Thyroid gland (tissue), 4 donors: ENCODE data around the gene SIRPB2.

ENCODE experiments used
- POLR2A ChIP-seq, 2 donors: fragments of 450-650 bp; IDR thresholded peaks; one replicate each; pipeline ENCODE4 v1.6.1; 2017; ENCODE audit warnings: antibody characterized with exemption in 2 of 2, mild to moderate bottlenecking in 2 of 2, moderate library complexity in 1 of 2
- TF ChIP-seq, protein P1 (sequence below), 6 experiments: fragments of 200-600 bp in 3 of 6; fragments of 450-650 bp in 3 of 6; sonication (generic) in 3 of 6; IDR thresholded peaks; one replicate each; pipeline ENCODE4 v1.5.1; 2016 to 2019; ENCODE audit warnings: antibody characterized with exemption in 6 of 6, mild to moderate bottlenecking in 2 of 6, inconsistent platforms in 1 of 6, moderate library complexity in 1 of 6

DNA sequence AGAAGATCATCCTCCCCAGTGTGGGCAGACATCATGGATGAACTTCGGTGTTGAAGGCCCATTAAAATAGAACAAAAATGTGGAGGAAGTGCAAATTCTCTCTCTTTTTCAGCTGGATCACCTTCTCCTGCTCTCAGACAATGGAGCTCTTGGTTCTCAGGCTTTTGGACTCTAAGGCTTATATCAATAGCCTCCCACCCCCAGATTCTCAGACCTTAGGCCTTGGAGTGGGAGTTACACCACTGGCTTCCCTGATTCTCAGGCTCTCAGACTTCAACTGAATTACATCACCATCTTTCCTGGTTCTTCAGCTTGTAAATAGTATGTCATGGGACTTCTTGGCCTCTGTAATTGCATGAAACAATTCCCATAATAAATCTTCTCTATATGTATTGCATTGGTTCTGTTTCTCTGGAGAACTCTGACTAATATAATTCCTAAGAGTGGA, 61.2 kb downstream of the SIRPB2 start:
- no peak for TF ChIP-seq POLR2A (IDR thresholded peaks at IDR 0.05)
- TF ChIP-seq, protein P1, sequence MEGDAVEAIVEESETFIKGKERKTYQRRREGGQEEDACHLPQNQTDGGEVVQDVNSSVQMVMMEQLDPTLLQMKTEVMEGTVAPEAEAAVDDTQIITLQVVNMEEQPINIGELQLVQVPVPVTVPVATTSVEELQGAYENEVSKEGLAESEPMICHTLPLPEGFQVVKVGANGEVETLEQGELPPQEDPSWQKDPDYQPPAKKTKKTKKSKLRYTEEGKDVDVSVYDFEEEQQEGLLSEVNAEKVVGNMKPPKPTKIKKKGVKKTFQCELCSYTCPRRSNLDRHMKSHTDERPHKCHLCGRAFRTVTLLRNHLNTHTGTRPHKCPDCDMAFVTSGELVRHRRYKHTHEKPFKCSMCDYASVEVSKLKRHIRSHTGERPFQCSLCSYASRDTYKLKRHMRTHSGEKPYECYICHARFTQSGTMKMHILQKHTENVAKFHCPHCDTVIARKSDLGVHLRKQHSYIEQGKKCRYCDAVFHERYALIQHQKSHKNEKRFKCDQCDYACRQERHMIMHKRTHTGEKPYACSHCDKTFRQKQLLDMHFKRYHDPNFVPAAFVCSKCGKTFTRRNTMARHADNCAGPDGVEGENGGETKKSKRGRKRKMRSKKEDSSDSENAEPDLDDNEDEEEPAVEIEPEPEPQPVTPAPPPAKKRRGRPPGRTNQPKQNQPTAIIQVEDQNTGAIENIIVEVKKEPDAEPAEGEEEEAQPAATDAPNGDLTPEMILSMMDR (IDR thresholded peaks at IDR 0.05): no peak
